D721Med (cell line): ENCODE measurements around the gene ANKRD66.
"Not testable (repeated sequence)": the region's sequence is repeated elsewhere in the genome, so short reads cannot be mapped to it uniquely, and the experiment has no call there.

Source experiments
- DNase-seq: peaks from one replicate; pipeline ENCODE4 v3.0.0; 2011; ENCODE audit warnings: low spot score; ENCODE audit not compliant: insufficient read length
- FAIRE-seq: peaks from 2 replicates; lab custom pipeline; 2011; peaks lifted over from hg19 to GRCh38; lab: Jason Lieb, UNC
- TF ChIP-seq, protein P1 (sequence below): IDR thresholded peaks from 2 replicates; pipeline ENCODE4 v1.5.1; 2012; ENCODE audit warnings: mild to moderate bottlenecking, control low read depth; ENCODE audit not compliant: insufficient read depth; ENCODE audit errors: missing control alignments

ANKRD66 gene

DNA sequence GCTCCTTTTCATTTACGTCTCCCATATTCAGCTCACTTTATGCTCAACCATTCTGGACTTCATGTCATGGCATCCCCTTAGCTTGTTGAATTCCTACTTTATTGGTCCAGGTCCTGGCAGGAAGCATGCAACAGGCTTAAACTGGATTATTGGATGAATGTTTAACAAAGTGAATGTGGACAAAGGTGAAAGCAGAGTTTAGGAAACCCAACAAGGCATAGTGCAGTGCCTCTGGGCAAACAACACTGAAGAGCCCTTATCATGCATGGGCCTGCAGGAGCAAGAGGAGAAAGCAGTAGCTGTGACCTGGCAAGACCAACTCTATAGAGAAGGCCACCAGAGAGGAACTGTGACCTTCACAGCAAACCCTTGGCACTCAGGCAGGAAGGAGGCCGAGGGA, 5.3 kb upstream of the ANKRD66 start:
- DNase-seq (no peak), FAIRE-seq (no peak)
- TF ChIP-seq, protein P1, sequence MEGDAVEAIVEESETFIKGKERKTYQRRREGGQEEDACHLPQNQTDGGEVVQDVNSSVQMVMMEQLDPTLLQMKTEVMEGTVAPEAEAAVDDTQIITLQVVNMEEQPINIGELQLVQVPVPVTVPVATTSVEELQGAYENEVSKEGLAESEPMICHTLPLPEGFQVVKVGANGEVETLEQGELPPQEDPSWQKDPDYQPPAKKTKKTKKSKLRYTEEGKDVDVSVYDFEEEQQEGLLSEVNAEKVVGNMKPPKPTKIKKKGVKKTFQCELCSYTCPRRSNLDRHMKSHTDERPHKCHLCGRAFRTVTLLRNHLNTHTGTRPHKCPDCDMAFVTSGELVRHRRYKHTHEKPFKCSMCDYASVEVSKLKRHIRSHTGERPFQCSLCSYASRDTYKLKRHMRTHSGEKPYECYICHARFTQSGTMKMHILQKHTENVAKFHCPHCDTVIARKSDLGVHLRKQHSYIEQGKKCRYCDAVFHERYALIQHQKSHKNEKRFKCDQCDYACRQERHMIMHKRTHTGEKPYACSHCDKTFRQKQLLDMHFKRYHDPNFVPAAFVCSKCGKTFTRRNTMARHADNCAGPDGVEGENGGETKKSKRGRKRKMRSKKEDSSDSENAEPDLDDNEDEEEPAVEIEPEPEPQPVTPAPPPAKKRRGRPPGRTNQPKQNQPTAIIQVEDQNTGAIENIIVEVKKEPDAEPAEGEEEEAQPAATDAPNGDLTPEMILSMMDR, result no peak

DNA sequence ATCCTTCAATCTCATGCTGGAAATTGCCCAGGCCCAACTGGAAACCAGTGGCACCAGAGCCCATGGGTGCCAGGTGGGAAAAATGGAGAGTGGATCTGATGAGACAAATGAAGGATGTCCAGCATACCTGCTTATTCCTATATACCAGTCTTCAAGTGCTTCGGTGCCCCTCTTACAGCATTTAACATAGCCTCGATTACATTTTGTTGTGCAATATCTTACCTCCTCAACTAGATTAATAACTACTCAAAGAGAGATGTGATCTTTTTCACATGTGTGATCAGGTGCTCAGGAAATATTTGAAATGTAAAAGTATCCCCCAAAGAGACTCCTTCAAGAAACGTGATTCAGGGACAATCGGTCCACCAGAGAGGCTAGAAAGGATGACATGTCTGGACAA, 4.8 kb upstream of the ANKRD66 start:
- FAIRE-seq (no peak), DNase-seq (no peak)
- TF ChIP-seq, protein P1, result no peak

DNA sequence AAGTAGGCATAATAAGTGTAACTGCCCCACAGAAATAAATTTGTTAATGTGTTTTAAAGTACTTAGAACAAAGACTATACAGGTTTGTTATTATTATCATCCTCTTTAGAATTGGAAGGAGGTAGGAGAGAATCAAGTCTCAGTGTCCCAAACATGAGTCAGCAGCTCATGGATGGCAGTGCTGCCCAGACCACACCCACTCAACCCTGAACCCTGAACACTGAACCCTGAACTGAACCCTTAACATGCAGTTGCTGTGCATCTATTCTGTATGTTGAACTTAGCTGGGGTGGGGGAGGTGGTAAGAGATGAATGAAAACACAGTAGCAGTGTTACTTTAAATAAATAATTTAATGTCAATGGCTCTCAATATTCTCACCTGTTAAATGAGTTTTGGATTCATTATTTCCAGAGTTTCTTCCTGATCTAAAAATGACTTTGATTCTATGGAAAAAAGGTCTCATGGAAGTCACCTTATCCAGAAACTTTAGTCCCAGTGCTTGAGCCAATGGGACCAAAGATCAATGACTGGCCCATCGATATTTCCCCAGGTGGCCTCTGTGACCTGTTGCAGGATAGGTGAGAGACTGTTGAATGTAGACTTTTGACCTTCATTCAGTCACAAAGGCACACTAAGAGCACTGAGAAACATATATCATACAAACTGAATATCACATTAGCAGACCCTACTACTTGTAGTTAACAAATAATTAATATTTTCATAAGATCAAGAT, 3.1 kb upstream of the ANKRD66 start:
- DNase-seq (no peak), FAIRE-seq (no peak)
- TF ChIP-seq, protein P1, result no peak

DNA sequence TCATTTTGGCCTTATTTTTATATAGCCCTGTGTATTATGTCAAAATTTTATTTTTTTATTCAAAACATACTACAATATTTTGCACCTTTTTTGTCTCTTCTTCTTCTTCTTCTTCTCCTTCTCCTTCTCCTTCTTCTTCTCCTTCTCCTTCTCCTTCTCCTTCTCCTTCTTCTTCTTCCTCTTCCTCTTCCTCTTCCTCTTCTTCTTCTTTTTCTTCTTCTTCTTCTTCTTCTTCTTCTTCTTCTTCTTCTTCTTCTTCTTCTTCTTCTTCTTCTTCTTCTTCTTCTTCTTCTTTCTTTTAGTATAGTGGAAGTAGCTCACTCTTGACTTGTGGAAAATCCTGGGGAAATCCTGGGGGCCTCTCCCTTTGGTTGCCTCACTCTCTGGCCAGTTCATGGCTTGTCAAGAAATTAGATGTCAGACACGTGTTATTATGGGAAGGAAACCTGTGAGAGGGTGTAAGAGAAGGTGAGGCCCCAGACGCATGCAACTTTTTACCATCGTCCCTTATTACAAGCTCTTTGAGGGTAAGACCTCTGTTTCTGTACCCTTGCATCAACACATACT, 2.5 kb upstream of the ANKRD66 start:
- FAIRE-seq, result not testable (repeated sequence)

DNA sequence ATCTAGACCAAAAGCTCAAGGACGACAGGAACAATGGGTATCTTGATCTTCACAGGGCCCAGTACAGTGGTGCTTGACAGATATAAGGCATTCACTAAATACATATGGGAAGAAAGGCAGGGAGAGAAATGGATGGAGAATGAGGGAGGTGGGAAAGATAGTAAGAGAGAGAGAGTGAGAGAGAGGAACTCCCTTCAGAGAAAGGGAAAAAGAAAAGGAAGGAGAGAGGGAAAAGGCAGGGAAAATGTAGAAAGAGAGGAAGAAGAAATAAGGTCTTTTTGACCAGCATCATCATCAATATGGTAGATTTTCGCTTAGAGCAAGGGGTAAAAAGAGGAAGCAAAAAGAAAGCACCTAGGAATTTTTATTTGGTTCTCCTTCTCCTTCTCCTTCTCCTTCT, 760 bp upstream of the ANKRD66 start:
- FAIRE-seq, result no peak
- DNase-seq, result no peak
- TF ChIP-seq, protein P1, result no peak

More for the DNA sequence above, 2.5 kb upstream of the ANKRD66 start:
- DNase-seq, result not testable (repeated sequence)

DNA sequence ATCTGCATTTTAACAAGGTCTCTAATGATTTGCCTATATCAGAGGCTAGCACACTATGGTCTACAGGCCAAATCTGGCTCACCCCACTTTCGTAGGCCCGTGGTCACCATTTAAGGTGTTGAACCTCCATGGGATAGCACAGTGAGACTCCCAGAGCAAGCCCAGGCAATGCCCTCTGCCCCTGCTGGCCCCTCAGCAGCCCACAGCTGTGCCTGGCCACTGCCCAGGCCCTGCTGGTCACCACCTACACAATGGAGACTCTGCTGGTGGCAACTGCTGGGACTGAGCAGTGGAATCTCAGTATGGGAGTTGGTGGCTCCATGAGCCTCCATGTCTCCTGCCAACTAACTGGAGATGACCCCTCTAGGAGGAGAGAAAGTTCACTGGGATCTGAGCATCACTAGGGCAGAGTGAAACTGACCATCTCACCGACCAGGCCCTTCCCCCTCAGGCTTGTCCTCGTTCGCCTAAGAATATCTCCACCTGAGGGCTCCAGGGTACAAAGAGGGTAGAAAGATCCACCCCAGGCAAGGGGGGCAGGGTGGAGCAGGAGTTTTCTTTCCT, 2.3 kb downstream of the ANKRD66 start:
- no peak for FAIRE-seq
- no peak for DNase-seq
- TF ChIP-seq, protein P1, result no peak

DNA sequence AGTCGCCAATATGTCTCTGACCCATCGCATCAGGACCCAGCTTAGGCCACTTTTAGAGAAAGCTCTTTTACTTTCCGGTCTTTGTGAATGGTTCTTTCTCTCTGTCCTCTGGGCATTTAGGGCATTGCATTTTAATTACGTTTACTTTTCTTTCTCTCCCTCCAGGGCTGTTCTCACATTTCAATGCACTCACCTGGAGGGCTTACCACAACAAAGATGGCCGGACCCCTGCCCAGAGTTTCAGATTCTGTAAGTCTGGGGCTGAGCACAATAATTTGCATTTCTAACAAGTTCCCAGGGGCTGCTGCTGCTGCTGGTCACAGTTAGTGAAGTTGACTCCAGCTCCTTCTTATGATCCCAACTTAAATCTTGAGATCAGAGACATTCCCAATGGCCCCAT, 3.0 kb downstream of the ANKRD66 start:
- DNase-seq (no peak), FAIRE-seq (no peak)

More for the DNA sequence above, 3.0 kb downstream of the ANKRD66 start:
- TF ChIP-seq, protein P1, result no peak
